ENCODE results near the gene MAST4. TPM values are rescaled to one million over a fixed set of nuclear protein-coding genes. Genes with fewer than 3 reads are reported as not detected.

MAST4 gene
- polyA plus RNA-seq, 1 donor (not counting 4 experiments of a cell fraction or from before 2014, with no cell fraction given), result 19.8 TPM

DNA sequence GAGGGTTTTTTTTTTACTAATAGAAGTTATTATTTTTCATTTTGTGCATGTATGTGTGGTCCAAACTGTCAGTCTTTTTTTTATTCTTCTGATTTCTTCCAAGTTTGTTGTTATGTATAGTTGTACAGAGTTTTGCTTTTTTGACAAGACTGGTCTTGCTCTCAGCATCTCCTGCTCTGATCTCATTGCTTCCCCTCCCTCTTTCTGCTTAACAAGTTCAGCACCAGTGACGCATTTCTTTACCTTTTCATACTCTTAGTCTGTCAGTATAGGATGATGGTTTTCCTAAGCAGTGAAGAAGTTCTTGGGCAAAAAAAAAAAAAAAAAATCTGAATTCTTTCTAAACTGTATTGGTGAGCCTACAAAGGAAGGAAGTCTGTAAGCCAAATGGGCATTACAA, 465.3 kb downstream of the MAST4 start:
- FAIRE-seq (peak; percentile 73), DNase-seq (ENCODE audit: low read depth, low spot score) (peak; percentile 60)
- H2AFZ ChIP-seq (ENCODE audit: control insufficient read depth, low read length), result no peak overlapping the region
- H3K36me3 ChIP-seq (ENCODE audit: control insufficient read depth in 2 of 2, extremely low read depth in 1 of 2, insufficient read depth in 2 of 2, low read length in 2 of 2), result peaks cover 5 to 10% of the 10 kb centered on the region in 2 experiments
- dilution Hi-C loops (cut with MboI; ENCODE audit: extremely low pct_ligation_motif_present, low sequenced_read_pairs), result no loop called here
- no peak for TF ChIP-seq EZH2 (IDR thresholded peaks at IDR 0.05; ENCODE audit: low read length)
- TF ChIP-seq, protein P1, sequence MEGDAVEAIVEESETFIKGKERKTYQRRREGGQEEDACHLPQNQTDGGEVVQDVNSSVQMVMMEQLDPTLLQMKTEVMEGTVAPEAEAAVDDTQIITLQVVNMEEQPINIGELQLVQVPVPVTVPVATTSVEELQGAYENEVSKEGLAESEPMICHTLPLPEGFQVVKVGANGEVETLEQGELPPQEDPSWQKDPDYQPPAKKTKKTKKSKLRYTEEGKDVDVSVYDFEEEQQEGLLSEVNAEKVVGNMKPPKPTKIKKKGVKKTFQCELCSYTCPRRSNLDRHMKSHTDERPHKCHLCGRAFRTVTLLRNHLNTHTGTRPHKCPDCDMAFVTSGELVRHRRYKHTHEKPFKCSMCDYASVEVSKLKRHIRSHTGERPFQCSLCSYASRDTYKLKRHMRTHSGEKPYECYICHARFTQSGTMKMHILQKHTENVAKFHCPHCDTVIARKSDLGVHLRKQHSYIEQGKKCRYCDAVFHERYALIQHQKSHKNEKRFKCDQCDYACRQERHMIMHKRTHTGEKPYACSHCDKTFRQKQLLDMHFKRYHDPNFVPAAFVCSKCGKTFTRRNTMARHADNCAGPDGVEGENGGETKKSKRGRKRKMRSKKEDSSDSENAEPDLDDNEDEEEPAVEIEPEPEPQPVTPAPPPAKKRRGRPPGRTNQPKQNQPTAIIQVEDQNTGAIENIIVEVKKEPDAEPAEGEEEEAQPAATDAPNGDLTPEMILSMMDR (optimal IDR thresholded peaks at IDR 0.05 in 1 of 3, IDR thresholded peaks at IDR 0.05 in 1 of 3, conservative IDR thresholded peaks at IDR 0.05 in 1 of 3; ENCODE audit: extremely low read depth in 1 of 3, insufficient read depth in 2 of 3, low read length in 3 of 3), result no peak
- no peaks in the 10 kb centered on the region for H3K27me3 ChIP-seq (ENCODE audit: control insufficient read depth, extremely low read depth, insufficient read depth, low read length)
- H3K9me1 ChIP-seq (ENCODE audit: control insufficient read depth, extremely low read depth, insufficient read depth, low read length), result no peaks in the 10 kb centered on the region
- H3K9me3 ChIP-seq (ENCODE audit: control insufficient read depth, low read depth, low read length), result no peaks in the 10 kb centered on the region
- H3K4me2 ChIP-seq (ENCODE audit: control insufficient read depth, extremely low read depth, insufficient read depth, low read depth, low read length), result peak overlapping the region; percentile 50
- peak overlapping the region; percentile 8 for H3K9ac ChIP-seq (ENCODE audit: control insufficient read depth, extremely low read depth, insufficient read depth, low read length)
- H4K20me1 ChIP-seq (ENCODE audit: control insufficient read depth, extremely low read depth, insufficient read depth, low read length), result no peaks in the 10 kb centered on the region
- H3K27ac ChIP-seq (ENCODE audit: control insufficient read depth, insufficient read depth, low read length), result peak overlapping the region; percentile 50
- H3K4me1 ChIP-seq (ENCODE audit: control insufficient read depth, extremely low read depth, insufficient read depth, low read length), result peaks cover 44% of the 10 kb centered on the region
- H3K79me2 ChIP-seq (ENCODE audit: control insufficient read depth, insufficient read depth, low read length), result peaks cover 64% of the 10 kb centered on the region
- H3K4me3 ChIP-seq (ENCODE audit: control insufficient read depth in 2 of 3, extremely low read depth in 1 of 3, insufficient read depth in 2 of 3, low read depth in 1 of 3, low read length in 3 of 3), result no peak overlapping the region

DNA sequence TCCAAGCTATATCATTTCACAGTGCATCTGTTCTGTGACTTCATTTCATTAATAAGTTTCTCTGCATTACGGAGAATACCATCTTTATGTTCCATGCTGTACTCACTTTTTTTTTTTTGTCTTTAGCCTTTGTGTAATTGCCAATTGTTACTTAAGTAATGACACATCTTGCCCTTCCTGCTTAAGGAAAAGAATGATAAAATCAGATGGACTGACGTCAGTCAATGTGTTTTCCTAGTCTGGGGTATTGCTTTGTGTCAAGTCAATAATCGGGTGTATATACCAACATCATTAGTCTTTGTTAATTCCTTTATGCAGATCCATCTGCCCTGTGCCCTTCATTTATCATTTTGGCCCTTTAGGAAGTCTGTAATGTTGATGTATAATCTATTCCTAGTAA, 466.9 kb downstream of the MAST4 start:
- DNase-seq (ENCODE audit: low read depth, low spot score) (no peak), FAIRE-seq (no peak)
- Histone ChIP-seq H2AFZ (ENCODE audit: control insufficient read depth, low read length) (no peak overlapping the region), H3K9me1 (ENCODE audit: control insufficient read depth, extremely low read depth, insufficient read depth, low read length) (no peaks in the 10 kb centered on the region), H3K27me3 (ENCODE audit: control insufficient read depth, extremely low read depth, insufficient read depth, low read length) (no peaks in the 10 kb centered on the region), H3K9me3 (ENCODE audit: control insufficient read depth, low read depth, low read length) (no peaks in the 10 kb centered on the region), H3K36me3 (ENCODE audit: control insufficient read depth in 2 of 2, extremely low read depth in 1 of 2, insufficient read depth in 2 of 2, low read length in 2 of 2) (peaks cover 5 to 7% of the 10 kb centered on the region in 2 experiments), H3K27ac (ENCODE audit: control insufficient read depth, insufficient read depth, low read length) (peak overlapping the region; percentile 15), H4K20me1 (ENCODE audit: control insufficient read depth, extremely low read depth, insufficient read depth, low read length) (no peaks in the 10 kb centered on the region), H3K4me3 (ENCODE audit: control insufficient read depth in 2 of 3, extremely low read depth in 1 of 3, insufficient read depth in 2 of 3, low read depth in 1 of 3, low read length in 3 of 3) (no peak overlapping the region), H3K79me2 (ENCODE audit: control insufficient read depth, insufficient read depth, low read length) (peaks cover 67% of the 10 kb centered on the region), H3K4me2 (ENCODE audit: control insufficient read depth, extremely low read depth, insufficient read depth, low read depth, low read length) (no peak overlapping the region), H3K9ac (ENCODE audit: control insufficient read depth, extremely low read depth, insufficient read depth, low read length) (no peak overlapping the region), H3K4me1 (ENCODE audit: control insufficient read depth, extremely low read depth, insufficient read depth, low read length) (peaks cover 44% of the 10 kb centered on the region)
- dilution Hi-C loops (cut with MboI; ENCODE audit: extremely low pct_ligation_motif_present, low sequenced_read_pairs), result no loop called here
- TF ChIP-seq EZH2 (IDR thresholded peaks at IDR 0.05; ENCODE audit: low read length), result no peak
- TF ChIP-seq, protein P1 (optimal IDR thresholded peaks at IDR 0.05 in 1 of 3, IDR thresholded peaks at IDR 0.05 in 1 of 3, conservative IDR thresholded peaks at IDR 0.05 in 1 of 3; ENCODE audit: extremely low read depth in 1 of 3, insufficient read depth in 2 of 3, low read length in 3 of 3), result no peak

Data from keratinocyte (primary cell).